ENCODE results near the gene SNTG2. TPM values are rescaled to one million over a fixed set of nuclear protein-coding genes. Genes with fewer than 3 reads are reported as not detected.

The SNTG2 gene
- total and polyA plus RNA-seq, 12 donors: 0.39 to 2.8 (median 1.0) TPM; not detected in 1

DNA sequence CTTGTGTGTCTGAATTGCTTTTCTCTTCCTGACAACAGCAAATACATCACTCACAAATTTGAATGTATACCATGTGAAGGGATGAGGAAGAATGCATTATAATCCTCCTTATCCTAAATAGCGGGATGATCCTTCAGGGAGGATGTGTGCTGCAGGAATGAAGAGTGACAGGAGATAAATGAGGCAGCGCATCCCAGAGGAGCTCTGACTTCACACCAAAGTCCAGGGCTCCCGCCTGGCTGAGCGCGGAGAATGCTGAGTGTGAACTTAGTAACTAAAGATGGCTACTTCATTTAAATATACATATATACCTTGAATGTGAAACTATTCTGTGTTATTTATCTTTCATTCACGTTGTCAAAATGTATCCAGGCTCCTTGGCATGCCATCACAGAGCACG, 317.4 kb downstream of the SNTG2 start:
- DNase-seq (no peak), ATAC-seq (no peak)
- Histone ChIP-seq H3K9me3 (no peaks in the 10 kb centered on the region), H3K4me1 (no peaks in the 10 kb centered on the region), H3K36me3 (no peaks in the 10 kb centered on the region), H3K27ac (no peak overlapping the region), H3K27me3 (peaks cover 0 to 15% (median 0%) of the 10 kb centered on the region in 7 donors), H3K4me3 (no peak overlapping the region)
- intact Hi-C loops (cut with DNase I): no loop called here
- WGBS, 2 donors: 60 to 68% methylated on average over 7 of the region's 7 CpGs
- TF ChIP-seq, protein P1, sequence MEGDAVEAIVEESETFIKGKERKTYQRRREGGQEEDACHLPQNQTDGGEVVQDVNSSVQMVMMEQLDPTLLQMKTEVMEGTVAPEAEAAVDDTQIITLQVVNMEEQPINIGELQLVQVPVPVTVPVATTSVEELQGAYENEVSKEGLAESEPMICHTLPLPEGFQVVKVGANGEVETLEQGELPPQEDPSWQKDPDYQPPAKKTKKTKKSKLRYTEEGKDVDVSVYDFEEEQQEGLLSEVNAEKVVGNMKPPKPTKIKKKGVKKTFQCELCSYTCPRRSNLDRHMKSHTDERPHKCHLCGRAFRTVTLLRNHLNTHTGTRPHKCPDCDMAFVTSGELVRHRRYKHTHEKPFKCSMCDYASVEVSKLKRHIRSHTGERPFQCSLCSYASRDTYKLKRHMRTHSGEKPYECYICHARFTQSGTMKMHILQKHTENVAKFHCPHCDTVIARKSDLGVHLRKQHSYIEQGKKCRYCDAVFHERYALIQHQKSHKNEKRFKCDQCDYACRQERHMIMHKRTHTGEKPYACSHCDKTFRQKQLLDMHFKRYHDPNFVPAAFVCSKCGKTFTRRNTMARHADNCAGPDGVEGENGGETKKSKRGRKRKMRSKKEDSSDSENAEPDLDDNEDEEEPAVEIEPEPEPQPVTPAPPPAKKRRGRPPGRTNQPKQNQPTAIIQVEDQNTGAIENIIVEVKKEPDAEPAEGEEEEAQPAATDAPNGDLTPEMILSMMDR (IDR thresholded peaks at IDR 0.05): no peak

DNA sequence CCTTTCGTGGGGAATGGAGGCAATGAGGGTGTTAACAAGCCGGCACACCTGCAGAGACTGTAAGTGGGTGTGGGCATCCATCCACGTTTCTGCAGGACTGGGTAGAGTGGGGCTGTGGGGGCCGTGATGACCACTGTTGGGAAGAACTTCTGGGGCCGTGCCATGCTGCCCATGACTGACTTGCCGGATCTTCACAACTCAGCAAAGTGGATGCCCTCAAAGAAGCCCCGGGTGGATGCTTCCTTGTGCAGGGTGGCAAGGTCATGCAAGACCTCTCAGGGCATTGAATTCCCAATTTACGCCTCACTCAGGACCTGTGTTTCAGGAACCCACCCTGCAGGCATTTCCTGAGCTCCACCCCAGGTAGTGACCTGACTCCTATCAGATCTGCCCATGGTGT, 319.2 kb downstream of the SNTG2 start:
- no peak overlapping the region for H3K4me3 ChIP-seq
- no peak overlapping the region for H3K27ac ChIP-seq
- peaks cover 0 to 12% (median 0%) of the 10 kb centered on the region in 11 donors for H3K9me3 ChIP-seq
- H3K27me3 ChIP-seq: peaks cover 0 to 15% (median 0%) of the 10 kb centered on the region in 7 donors
- ATAC-seq (no peak), DNase-seq (no peak)
- TF ChIP-seq, protein P1 (IDR thresholded peaks at IDR 0.05): no peak
- intact Hi-C loops (cut with DNase I): no loop called here
- WGBS, 2 donors: 53 to 73% methylated on average over 8 of the region's 8 CpGs
- no peaks in the 10 kb centered on the region for H3K4me1 ChIP-seq
- H3K36me3 ChIP-seq: no peaks in the 10 kb centered on the region

DNA sequence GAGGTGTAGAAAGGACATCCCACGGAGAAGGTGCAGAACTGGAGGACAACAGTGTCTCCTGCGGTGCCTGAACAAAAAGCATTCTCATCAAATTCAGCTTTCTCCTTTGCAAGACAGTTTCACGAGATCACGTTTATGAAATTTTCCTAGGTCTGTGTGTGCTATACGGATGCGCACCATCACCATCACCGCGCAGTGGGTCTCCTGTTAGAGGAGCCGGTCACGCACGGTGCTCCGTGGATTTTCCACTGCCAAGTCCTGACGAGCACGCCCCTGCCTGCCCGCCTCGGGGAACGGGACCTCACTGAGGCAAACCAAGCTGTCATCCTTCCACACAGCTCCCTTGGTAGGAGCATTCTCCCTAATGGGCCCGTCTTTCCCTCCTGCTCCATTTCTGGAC, 322.2 kb downstream of the SNTG2 start:
- no peak for ATAC-seq
- H3K27me3 ChIP-seq: peaks cover 0 to 15% (median 0%) of the 10 kb centered on the region in 7 donors
- no peaks in the 10 kb centered on the region for H3K36me3 ChIP-seq
- H3K9me3 ChIP-seq: peaks cover 0 to 34% (median 9%) of the 10 kb centered on the region in 11 donors
- TF ChIP-seq, protein P1 (IDR thresholded peaks at IDR 0.05): no peak
- no peak overlapping the region for H3K4me3 ChIP-seq
- intact Hi-C loops (cut with DNase I): no loop called here
- no peak overlapping the region for H3K27ac ChIP-seq
- no peaks in the 10 kb centered on the region for H3K4me1 ChIP-seq
- no peak for DNase-seq
- WGBS, 2 donors: 90 to 94% methylated on average over 18 of the region's 18 CpGs

DNA sequence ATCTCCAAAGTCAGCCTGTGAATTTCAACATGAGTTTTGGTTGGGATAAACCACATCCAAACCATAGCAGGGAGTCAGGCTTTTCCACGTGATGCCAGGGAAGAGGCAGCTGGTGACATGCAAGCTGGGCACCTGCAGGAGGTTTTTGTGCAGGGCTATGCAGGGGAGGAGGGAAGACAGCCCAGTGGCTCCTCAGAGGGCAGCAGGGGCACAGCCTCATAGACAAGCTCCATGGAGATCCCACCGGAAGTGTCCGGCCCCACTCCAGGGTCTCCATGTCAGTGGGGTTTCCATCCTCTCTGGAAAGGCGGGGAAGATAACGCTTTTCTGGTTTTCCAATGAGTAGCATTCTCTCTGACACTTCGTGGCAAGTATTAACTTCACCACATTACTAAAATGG, 327.0 kb downstream of the SNTG2 start:
- Histone ChIP-seq H3K36me3 (no peaks in the 10 kb centered on the region), H3K27ac (no peak overlapping the region), H3K4me1 (peaks cover 0 to 12% (median 0%) of the 10 kb centered on the region in 9 donors), H3K4me3 (no peak overlapping the region), H3K27me3 (peaks cover 0 to 5% (median 0%) of the 10 kb centered on the region in 7 donors), H3K9me3 (peaks cover 0 to 34% (median 9%) of the 10 kb centered on the region in 11 donors)
- DNase-seq (no peak), ATAC-seq (no peak)
- intact Hi-C loops (cut with DNase I): no loop called here
- WGBS, 2 donors: 83 to 88% methylated on average over 6 of the region's 6 CpGs
- TF ChIP-seq, protein P1 (IDR thresholded peaks at IDR 0.05): no peak
